Brain microvascular endothelial cell (primary cell): ENCODE results near the gene PRR15L.

Experiments used
- DNase-seq: peaks from one replicate; pipeline ENCODE4 v3.0.0-alpha.2; 2020
- H3K27ac ChIP-seq: fragments of 250-450 bp; sonication (Bioruptor Pico); 2 replicates; pipeline ENCODE4 v1.5.1; 2020; ENCODE audit warnings: mild to moderate bottlenecking, moderate library complexity
- H3K27me3 ChIP-seq: fragments of 250-450 bp; sonication (Bioruptor Pico); replicated peaks from 2 replicates; pipeline ENCODE4 v1.5.1; 2020; ENCODE audit warnings: mild to moderate bottlenecking
- H3K36me3 ChIP-seq: fragments of 250-450 bp; sonication (Bioruptor Pico); replicated peaks from 2 replicates; pipeline ENCODE4 v1.5.1; 2020; ENCODE audit warnings: mild to moderate bottlenecking
- H3K4me3 ChIP-seq: 2 replicates; pipeline ENCODE4 v1.5.1; 2011; ENCODE audit warnings: low read depth, mild to moderate bottlenecking, control low read depth, low read length, moderate library complexity
- CTCF ChIP-seq: IDR thresholded peaks from 2 replicates; pipeline ENCODE4 v1.5.1; 2011; ENCODE audit warnings: low read depth, mild to moderate bottlenecking, moderate library complexity, low read length, control low read depth, inconsistent platforms; ENCODE audit errors: missing control alignments
- in situ Hi-C: cut with HindIII; loops from 2 replicates; pipeline ENCODE4 v1.10.0; 2017; ENCODE audit warnings: low sequenced_read_pairs, low pct_ligation_motif_present

The PRR15L gene

GRCh38 chr17:47955497-47956461 lies 1.9 kb downstream of the PRR15L start:
- Histone ChIP-seq H3K27ac (no peak overlapping the region), H3K27me3 (peaks cover 3% of the 10 kb centered on the region), H3K4me3 (no peak overlapping the region), H3K36me3 (no peaks in the 10 kb centered on the region)
- DNase-seq = no peak
- no peak for TF ChIP-seq CTCF
- in situ Hi-C loops = no loop called here

GRCh38 chr17:47953909-47954308 lies 3.8 kb downstream of the PRR15L start:
- Histone ChIP-seq H3K27me3 (peaks cover 3% of the 10 kb centered on the region), H3K27ac (no peak overlapping the region), H3K36me3 (no peaks in the 10 kb centered on the region), H3K4me3 (no peak overlapping the region)
- TF ChIP-seq CTCF = peak; percentile 30
- in situ Hi-C loops = no loop called here
- DNase-seq = no peak

- Histone ChIP-seq H3K27ac (no peak overlapping the region), H3K4me3 (no peak overlapping the region), H3K36me3 (no peaks in the 10 kb centered on the region), H3K27me3 (no peaks in the 10 kb centered on the region)
- in situ Hi-C loops = no loop called here
- DNase-seq = no peak
- TF ChIP-seq CTCF = no peak
Measured at GRCh38 chr17:47952171-47953021, 5.3 kb downstream of the PRR15L start.

GRCh38 chr17:47950448-47950847 lies 7.2 kb downstream of the PRR15L start:
- Histone ChIP-seq H3K27ac (no peak overlapping the region), H3K36me3 (peaks cover 9% of the 10 kb centered on the region), H3K4me3 (no peak overlapping the region), H3K27me3 (no peaks in the 10 kb centered on the region)
- TF ChIP-seq CTCF = no peak
- in situ Hi-C loops = no loop called here
- DNase-seq = no peak

GRCh38 chr17:47949946-47950345 lies 7.7 kb downstream of the PRR15L start:
- Histone ChIP-seq H3K36me3 (peaks cover 12% of the 10 kb centered on the region), H3K27ac (no peak overlapping the region), H3K27me3 (no peaks in the 10 kb centered on the region), H3K4me3 (no peak overlapping the region)
- in situ Hi-C loops = no loop called here
- no peak for TF ChIP-seq CTCF
- no peak for DNase-seq
